CD14-positive monocyte (primary cell): ENCODE data around the gene ZC3H15. TPM values are rescaled to one million over a fixed set of nuclear protein-coding genes. Genes with fewer than 3 reads are reported as not detected.

Experiments used
- DNase-seq, 3 donors: peaks; one replicate each; pipeline ENCODE4 v3.0.0-alpha.2; 2011 to 2022
- H2AFZ ChIP-seq: 2 replicates; pipeline ENCODE4 v1.6.0; 2012; ENCODE audit warnings: mild to moderate bottlenecking, low read depth, low read length, inconsistent platforms; ENCODE audit not compliant: insufficient read depth, poor library complexity, severe bottlenecking
- H3K27ac ChIP-seq, 2 donors: 1 replicate in 1 of 2; 2 replicates in 1 of 2; pipeline ENCODE4 v1.5.1; 2012 to 2013; ENCODE audit warnings: low read length in 2 of 2, control low read depth in 1 of 2, inconsistent platforms in 1 of 2, low read depth in 1 of 2, mild to moderate bottlenecking in 1 of 2
- H3K27me3 ChIP-seq, 2 donors: one replicate each; pipeline versions ENCODE4 v1.6.0 to v1.6.1; 2011 to 2013; ENCODE audit warnings: low read length in 2 of 2; ENCODE audit not compliant: control insufficient read depth in 2 of 2, insufficient read depth in 2 of 2
- H3K36me3 ChIP-seq, 2 donors: replicated peaks in 1 of 2; 1 replicate in 1 of 2; 2 replicates in 1 of 2; pipeline versions ENCODE4 v1.5.1 to v1.6.1; 2012 to 2013; ENCODE audit warnings: low read length in 2 of 2, control low read depth in 1 of 2, inconsistent platforms in 1 of 2, mild to moderate bottlenecking in 1 of 2; ENCODE audit not compliant: insufficient read depth in 2 of 2, control insufficient read depth in 1 of 2
- H3K4me1 ChIP-seq, 2 donors: 1 replicate in 1 of 2; 2 replicates in 1 of 2; pipeline versions ENCODE4 v1.5.1 to v1.6.1; 2012 to 2013; ENCODE audit warnings: low read length in 2 of 2, control low read depth in 1 of 2, inconsistent platforms in 1 of 2, mild to moderate bottlenecking in 1 of 2, moderate library complexity in 1 of 2; ENCODE audit not compliant: insufficient read depth in 2 of 2, control insufficient read depth in 1 of 2
- H3K4me2 ChIP-seq: replicated peaks from 2 replicates; pipeline ENCODE3; 2012; ENCODE audit warnings: low read length, moderate library complexity, mild to moderate bottlenecking; ENCODE audit not compliant: poor library complexity, severe bottlenecking; ENCODE audit errors: extremely low read depth
- H3K4me3 ChIP-seq, 3 experiments: fragments of 200-600 bp in 1 of 3; sonication (generic) in 1 of 3; replicated peaks in 1 of 3; 1 replicate in 2 of 3; 2 replicates in 1 of 3; pipeline ENCODE4 v1.5.1; 2011 to 2013; ENCODE audit warnings: low read length in 3 of 3, mild to moderate bottlenecking in 3 of 3, control low read depth in 2 of 3, low read depth in 2 of 3, inconsistent platforms in 1 of 3, moderate library complexity in 1 of 3
- H3K79me2 ChIP-seq: 2 replicates; pipeline ENCODE4 v1.6.0; 2012; ENCODE audit warnings: mild to moderate bottlenecking, control low read depth, inconsistent platforms, low read length, moderate library complexity; ENCODE audit not compliant: insufficient read depth
- H3K9ac ChIP-seq: 2 replicates; pipeline ENCODE4 v1.6.0; 2017; ENCODE audit warnings: low read length, mild to moderate bottlenecking; ENCODE audit not compliant: insufficient read depth, poor library complexity, severe bottlenecking
- H3K9me3 ChIP-seq, 2 donors: replicated peaks in 1 of 2; 1 replicate in 1 of 2; 2 replicates in 1 of 2; pipeline versions ENCODE4 v1.5.1 to v1.6.1; 2012 to 2013; ENCODE audit warnings: low read length in 2 of 2, control low read depth in 1 of 2; ENCODE audit not compliant: control insufficient read depth in 1 of 2, insufficient read depth in 1 of 2
- H4K20me1 ChIP-seq: 2 replicates; pipeline ENCODE4 v1.6.0; 2012; ENCODE audit warnings: mild to moderate bottlenecking, low read length, control low read depth, moderate library complexity; ENCODE audit not compliant: insufficient read depth
- H3K27ac Mint-ChIP-seq, 7 donors: one replicate each; pipeline ENCODE4 v1.8.0; 2020; ENCODE audit warnings: mild to moderate bottlenecking in 7 of 7, mixed read lengths in 7 of 7, moderate library complexity in 6 of 7, inconsistent platforms in 2 of 7
- H3K27me3 Mint-ChIP-seq, 3 donors: one replicate each; pipeline ENCODE4 v1.8.0; 2021 to 2022; ENCODE audit warnings: low read depth in 3 of 3, mild to moderate bottlenecking in 3 of 3, mixed read lengths in 3 of 3, moderate library complexity in 3 of 3, inconsistent platforms in 1 of 3
- H3K36me3 Mint-ChIP-seq, 2 donors: one replicate each; pipeline ENCODE4 v1.8.0; 2020; ENCODE audit warnings: mixed read lengths in 2 of 2, inconsistent platforms in 1 of 2, mild to moderate bottlenecking in 1 of 2
- H3K4me1 Mint-ChIP-seq: one replicate; pipeline ENCODE4 v1.8.0; 2020; ENCODE audit warnings: mild to moderate bottlenecking, mixed read lengths
- H3K4me3 Mint-ChIP-seq, 2 donors: one replicate each; pipeline ENCODE4 v1.8.0; 2020; ENCODE audit warnings: mild to moderate bottlenecking in 2 of 2, mixed read lengths in 2 of 2, moderate library complexity in 1 of 2
- H3K9me3 Mint-ChIP-seq, 7 donors: one replicate each; pipeline ENCODE4 v1.8.0; 2020 to 2022; ENCODE audit warnings: mixed read lengths in 7 of 7, mild to moderate bottlenecking in 6 of 7, moderate library complexity in 6 of 7, inconsistent platforms in 2 of 7
- CTCF ChIP-seq: fragments of 200-600 bp; IDR thresholded peaks from one replicate; pipeline ENCODE4 v1.8.0; 2022; ENCODE audit warnings: antibody characterized with exemption, mild to moderate bottlenecking
- WGBS: methylation state at CpG from one replicate; pipeline ENCODE4 v1.1.5; 2013; ENCODE audit warnings: missing lambda C conversion rate; ENCODE audit not compliant: insufficient coverage; 5-methylcytosine and 5-hydroxymethylcytosine counted together
- intact Hi-C, 2 donors: fragments of 100-400 bp; cut with micrococcal nuclease; formaldehyde crosslinking; loops; one replicate each; pipeline versions ENCODE4 v1.15.0 to v1.15.1; 2023
- polyA plus RNA-seq, 3 donors: library from polyadenylated mRNA; depleted of rRNA in 1 of 3; unstranded in 2 of 3; stranded (reverse) in 1 of 3; fragments of 300-500 nt in 2 of 3; fragments of >200 nt in 1 of 3; fragmentation: Illumina TruSeq in 2 of 3; gene quantifications; 1 replicate in 2 of 3; 2 replicates in 1 of 3; pipeline ENCODE4 v1.2.3, GENCODE V29; 2012 to 2021

ZC3H15 gene
- polyA plus RNA-seq, 3 donors: 39.4 to 52.8 (median 40.6) TPM

DNA sequence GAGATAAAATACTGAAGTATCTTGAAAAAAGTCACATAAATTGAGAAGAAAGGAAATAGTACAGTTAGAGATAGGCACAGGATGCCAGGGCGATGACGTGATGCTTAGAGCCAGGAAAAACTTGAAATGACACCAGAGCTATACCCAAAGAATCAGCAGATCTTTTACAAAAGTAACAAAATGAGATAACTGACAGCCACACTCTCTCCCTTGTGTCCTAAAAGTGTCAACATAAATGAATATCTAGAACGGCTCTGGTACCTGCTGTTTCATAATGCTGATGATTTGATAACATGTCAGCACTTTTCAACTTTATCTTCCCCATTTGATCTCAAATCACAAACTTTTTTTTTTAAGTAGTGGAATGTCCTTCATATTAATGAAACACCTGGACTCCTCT is 45.6 kb upstream of the ZC3H15 start:
- Histone ChIP-seq H3K9me3 (peaks cover 10 to 21% of the 10 kb centered on the region in 2 donors), H3K27ac (no peak overlapping the region), H3K4me1 (no peaks in the 10 kb centered on the region), H3K79me2 (no peaks in the 10 kb centered on the region), H2AFZ (no peak overlapping the region), H3K4me3 (no peak overlapping the region), H4K20me1 (no peaks in the 10 kb centered on the region), H3K9ac (no peak overlapping the region), H3K4me2 (no peak overlapping the region), H3K36me3 (no peaks in the 10 kb centered on the region), H3K27me3 (no peaks in the 10 kb centered on the region)
- WGBS: no CpG with 5 or more reads among the region's 3 CpGs
- intact Hi-C loops: no loop called here
- H3K4me3 Mint-ChIP-seq: no peak overlapping the region
- TF ChIP-seq CTCF: no peak
- no peaks in the 10 kb centered on the region for H3K36me3 Mint-ChIP-seq
- DNase-seq: no peak
- H3K27me3 Mint-ChIP-seq: peaks cover 0 to 1% (median 0%) of the 10 kb centered on the region in 3 donors
- H3K9me3 Mint-ChIP-seq: peaks cover 4 to 24% (median 23%) of the 10 kb centered on the region in 7 donors
- peaks cover 1% of the 10 kb centered on the region for H3K4me1 Mint-ChIP-seq
- H3K27ac Mint-ChIP-seq: no peak overlapping the region

DNA sequence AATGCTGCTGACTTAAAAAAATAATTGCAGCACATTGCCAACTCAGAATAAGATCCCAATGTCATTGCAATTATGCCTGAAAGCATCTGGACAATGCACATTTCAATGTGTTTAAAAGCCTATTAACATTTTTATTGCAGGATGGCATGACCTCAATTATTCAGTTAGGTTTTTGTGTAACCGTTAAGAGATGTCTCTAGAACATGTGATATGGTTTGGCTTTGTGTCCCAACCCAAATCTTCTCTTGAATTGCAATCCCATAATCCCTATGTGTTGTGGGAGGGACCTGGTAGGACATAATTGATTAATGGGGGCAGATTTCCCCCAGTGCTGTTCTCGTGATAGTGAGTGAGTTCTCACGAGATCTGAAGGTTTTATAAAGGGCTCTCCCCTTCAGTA is 43.2 kb upstream of the ZC3H15 start:
- Histone ChIP-seq H3K4me3 (no peak overlapping the region), H4K20me1 (no peaks in the 10 kb centered on the region), H3K9me3 (peaks cover 6 to 7% of the 10 kb centered on the region in 2 donors), H3K36me3 (no peaks in the 10 kb centered on the region), H3K4me1 (no peaks in the 10 kb centered on the region), H2AFZ (no peak overlapping the region), H3K4me2 (no peak overlapping the region), H3K27me3 (no peaks in the 10 kb centered on the region), H3K79me2 (no peaks in the 10 kb centered on the region), H3K9ac (no peak overlapping the region), H3K27ac (no peak overlapping the region)
- Mint-ChIP-seq H3K27me3 (peaks cover 0 to 1% (median 0%) of the 10 kb centered on the region in 3 donors), H3K27ac (no peak overlapping the region), H3K4me3 (no peak overlapping the region), H3K4me1 (peaks cover 1% of the 10 kb centered on the region), H3K9me3 (peaks cover 0 to 17% (median 9%) of the 10 kb centered on the region in 7 donors), H3K36me3 (no peaks in the 10 kb centered on the region)
- intact Hi-C loops: no loop called here
- no peak for TF ChIP-seq CTCF
- WGBS: no CpG with 5 or more reads among the region's 3 CpGs
- no peak for DNase-seq
